Left ventricle myocardium superior (tissue), 1 donor: ENCODE results near the gene TTC19. TPM values are rescaled to one million over a fixed set of nuclear protein-coding genes. Genes with fewer than 3 reads are reported as not detected.
"Not testable (repeated sequence)": the region's sequence is repeated elsewhere in the genome, so short reads cannot be mapped to it uniquely, and the experiment has no call there.

Source experiments
- ATAC-seq: fragments of 200-7000 bp; cut with Tn5 transposase; one replicate; pipeline ENCODE4 v1.9.1; 2020; ENCODE audit warnings: mild to moderate bottlenecking, moderate library complexity
- DNase-seq: peaks from one replicate; pipeline ENCODE4 v3.0.0-alpha.2; 2020
- intact Hi-C: fragments of 100-400 bp; cut with micrococcal nuclease; formaldehyde crosslinking; loops from one replicate; pipeline ENCODE4 v1.11.0; 2022
- total RNA-seq: library from RNA; stranded (reverse); fragmentation: NEBNext Ultra II Directional; extraction: Animal tissue kit (Norgen Biotek cat#: 25700); gene quantifications from one replicate; pipeline ENCODE4 v1.2.1, GENCODE V29; 2021
- donor health status: DM: no; HTN: yes; CAD: no; lungs with severe emphysema.

TTC19 gene
- total RNA-seq, 1 donor from 2014 or later = 25.1 TPM

GRCh38 chr17:16013943-16014407 lies 14.4 kb downstream of the TTC19 start:
- intact Hi-C loops = no loop called here
- ATAC-seq (peak; percentile 62), DNase-seq (no peak)

DNA sequence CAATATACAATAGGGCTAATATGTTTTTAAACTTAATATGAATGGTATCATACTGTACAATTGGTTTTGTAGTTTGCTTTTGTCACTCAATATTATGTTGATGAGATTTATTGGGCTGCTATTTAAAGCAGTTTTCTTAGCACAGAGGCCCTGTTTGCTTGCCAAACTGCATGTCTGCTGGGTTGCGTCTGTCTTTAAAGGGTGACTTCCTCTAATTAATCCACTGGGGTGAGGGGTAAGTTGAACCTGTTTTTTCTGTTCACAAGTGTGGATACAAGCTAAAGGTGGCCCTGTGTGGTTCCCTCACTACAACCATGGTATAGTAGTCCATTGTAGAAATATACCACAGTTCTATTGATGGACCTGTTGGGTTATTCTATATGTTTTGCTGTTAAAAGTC lies 19.7 kb downstream of the TTC19 start:
- DNase-seq = no peak
- peak; percentile 57 for ATAC-seq
- intact Hi-C loops = no loop called here

- no peak for DNase-seq
Observed at GRCh38 chr17:16023881-16024280, 24.3 kb downstream of the TTC19 start.

GRCh38 chr17:16025202-16025601 lies 25.6 kb downstream of the TTC19 start:
- intact Hi-C loops = no loop called here
- ATAC-seq (no peak), DNase-seq (no peak)

More at GRCh38 chr17:16023881-16024280, 24.3 kb downstream of the TTC19 start:
- no peak for ATAC-seq
- intact Hi-C loops = no loop called here

- no peak for DNase-seq
- intact Hi-C loops = no loop called here
- ATAC-seq = no peak
Observed at GRCh38 chr17:16026895-16027294, 27.3 kb downstream of the TTC19 start.

- peak; percentile 69 for ATAC-seq
- intact Hi-C loops = no loop called here
- no peak for DNase-seq
Observed at GRCh38 chr17:16027708-16028584, 28.3 kb downstream of the TTC19 start.

DNA sequence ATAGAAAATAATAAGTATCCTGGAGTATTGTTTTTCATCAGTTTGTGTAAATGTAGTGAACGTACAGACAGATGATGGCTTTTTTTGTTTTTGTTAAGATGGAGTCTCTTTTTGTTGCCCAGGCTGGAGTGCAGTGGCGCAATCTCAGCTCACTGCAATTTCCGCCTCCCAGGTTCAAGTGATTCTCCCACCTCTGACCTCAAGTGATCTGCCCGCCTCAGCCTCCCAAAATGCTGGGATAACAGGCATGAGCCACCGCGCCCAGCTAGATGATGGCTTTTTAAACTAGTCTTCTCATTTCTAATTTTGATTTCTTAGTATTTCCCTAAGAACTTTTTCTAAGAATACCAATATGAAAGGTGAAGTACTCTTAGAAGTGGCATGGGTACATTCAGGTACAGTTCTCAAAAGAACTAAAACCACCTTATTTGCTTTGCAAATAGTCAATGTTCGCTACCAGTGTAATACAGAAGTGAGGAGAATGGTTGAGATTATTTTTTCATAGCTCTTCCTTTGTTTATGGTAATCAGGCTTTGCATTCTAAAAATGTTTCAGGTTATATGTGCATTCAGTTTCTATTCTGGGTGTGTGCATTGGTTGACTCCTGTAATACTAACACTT lies 34.2 kb downstream of the TTC19 start:
- no peak for ATAC-seq
- intact Hi-C loops = no loop called here
- DNase-seq = no peak

GRCh38 chr17:16036261-16036660 lies 36.6 kb downstream of the TTC19 start:
- intact Hi-C loops = no loop called here
- ATAC-seq = no peak
- no peak for DNase-seq

DNA sequence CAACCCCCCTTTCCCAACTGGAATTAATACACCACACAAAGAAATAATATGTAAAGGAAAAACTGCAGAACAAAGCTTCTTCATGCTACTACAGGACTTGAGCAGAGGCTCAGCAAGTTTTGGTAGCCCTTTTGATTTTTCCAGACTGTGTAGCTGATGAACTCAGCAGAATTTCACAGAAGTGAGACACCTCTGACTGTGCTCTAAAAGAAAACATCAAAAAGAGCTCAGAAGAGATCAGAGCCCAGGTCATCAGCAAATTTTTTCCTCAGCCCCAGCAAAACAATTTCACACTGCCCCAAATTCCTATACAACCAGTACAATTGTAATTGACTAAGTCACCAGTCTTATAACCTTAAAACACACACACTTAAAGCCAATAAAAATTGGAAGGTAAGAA lies 38.0 kb downstream of the TTC19 start:
- no peak for ATAC-seq
- intact Hi-C loops = no loop called here
- DNase-seq = no peak

DNA sequence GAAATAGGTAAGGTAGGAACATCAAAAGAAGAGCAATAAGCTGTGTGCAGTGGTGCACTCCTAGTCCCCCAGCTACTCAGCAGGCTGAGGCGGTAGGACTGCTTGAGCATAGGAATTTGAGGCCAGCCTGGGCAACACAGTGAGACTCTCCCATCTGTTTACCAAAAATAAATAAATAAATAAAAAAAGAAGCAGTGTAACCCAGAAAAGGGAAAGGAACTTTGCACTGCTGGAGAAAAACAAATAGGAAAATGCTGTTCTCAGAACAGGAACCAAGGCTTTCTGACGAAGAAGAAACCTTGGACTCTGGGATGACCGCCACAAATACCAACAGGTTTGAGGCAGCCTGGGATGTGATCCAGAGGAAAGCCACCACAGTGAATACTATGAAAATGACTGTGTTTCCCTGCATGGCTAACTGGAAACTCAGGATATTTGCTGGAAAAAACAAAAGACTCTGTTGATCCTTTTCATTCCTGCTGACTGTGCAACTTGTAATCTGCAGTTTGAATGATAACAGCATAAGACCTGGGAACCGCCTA lies 41.2 kb downstream of the TTC19 start:
- ATAC-seq (no peak), DNase-seq (no peak)
- intact Hi-C loops = no loop called here

GRCh38 chr17:16044487-16044886 lies 44.9 kb downstream of the TTC19 start:
- DNase-seq = no peak
- no peak for ATAC-seq
- intact Hi-C loops = no loop called here

GRCh38 chr17:16046966-16047365 lies 47.3 kb downstream of the TTC19 start:
- no peak for ATAC-seq
- intact Hi-C loops = no loop called here
- no peak for DNase-seq

DNA sequence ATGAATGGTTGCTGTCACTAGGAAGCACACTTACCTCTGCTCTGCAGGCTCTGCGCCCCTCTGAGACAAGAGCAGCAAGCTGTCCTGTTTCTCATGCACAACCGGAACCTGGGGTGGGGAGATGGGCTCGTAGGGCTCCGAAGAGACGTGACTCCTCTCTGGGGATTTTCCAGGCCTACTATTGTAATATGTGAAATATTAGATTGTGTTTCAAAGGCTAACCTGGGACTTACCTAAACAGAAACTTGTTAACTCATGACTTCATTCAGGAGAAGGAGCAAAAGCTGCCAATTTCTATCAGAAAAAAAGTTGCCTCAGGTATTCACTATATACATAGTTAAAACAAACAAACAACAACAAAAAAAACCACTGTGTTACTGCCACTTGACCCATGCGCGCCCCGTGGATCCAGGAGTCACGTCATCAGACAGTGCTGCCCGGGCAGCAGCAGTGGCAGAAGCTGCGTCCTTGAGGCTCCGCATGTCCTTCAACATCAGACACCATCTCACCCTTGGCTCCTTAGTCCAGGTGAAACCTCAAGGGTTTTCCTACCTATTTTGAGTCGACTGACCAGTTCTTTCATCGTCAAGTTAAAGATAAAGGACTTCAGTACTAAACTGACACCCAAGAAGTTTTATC lies 49.3 kb downstream of the TTC19 start:
- no peak for DNase-seq
- intact Hi-C loops = no loop called here
- ATAC-seq = no peak

DNA sequence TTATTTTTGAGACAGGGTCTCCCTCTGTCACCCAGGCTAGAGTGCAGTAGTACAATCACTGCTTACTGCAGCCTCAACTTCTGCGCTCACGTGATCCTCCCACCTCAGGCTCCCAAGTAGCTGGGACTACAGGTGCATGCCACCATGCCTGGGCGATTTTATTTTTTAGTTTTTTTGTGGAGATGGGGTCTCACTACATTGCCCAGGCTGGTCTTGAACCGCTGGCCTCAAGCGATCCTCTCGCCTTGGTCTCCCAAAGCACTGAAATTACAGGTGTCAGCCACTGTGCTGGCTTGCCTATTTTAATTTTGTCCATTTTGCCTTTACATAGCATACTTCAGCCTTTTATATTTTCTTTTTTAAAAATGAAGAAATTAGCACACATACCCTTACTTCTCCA lies 51.2 kb downstream of the TTC19 start:
- ATAC-seq (no peak), DNase-seq (no peak)
- intact Hi-C loops = no loop called here

DNA sequence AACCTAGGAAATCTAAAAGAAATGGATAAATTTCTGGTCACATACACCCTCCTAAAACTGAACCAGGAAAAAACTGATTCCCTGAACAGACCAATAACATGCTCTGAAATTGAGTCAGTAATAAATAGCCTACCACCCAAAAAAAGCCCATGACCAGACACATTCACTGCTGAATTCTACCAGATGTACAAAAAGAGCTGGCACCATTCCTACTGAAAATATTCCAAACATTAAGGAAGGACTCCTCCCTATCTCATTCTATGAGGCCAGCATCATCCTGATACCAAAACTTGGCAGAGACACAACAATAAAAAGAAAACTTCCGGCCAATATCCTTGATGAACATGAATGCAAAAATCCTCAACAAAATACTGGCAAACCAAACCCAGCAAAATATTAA lies 52.9 kb downstream of the TTC19 start:
- DNase-seq (no peak), ATAC-seq (no peak)
- intact Hi-C loops = no loop called here

- DNase-seq, intact Hi-C loops, ATAC-seq: not testable (repeated sequence)
Observed at GRCh38 chr17:16055139-16055538, 55.5 kb downstream of the TTC19 start.

DNA sequence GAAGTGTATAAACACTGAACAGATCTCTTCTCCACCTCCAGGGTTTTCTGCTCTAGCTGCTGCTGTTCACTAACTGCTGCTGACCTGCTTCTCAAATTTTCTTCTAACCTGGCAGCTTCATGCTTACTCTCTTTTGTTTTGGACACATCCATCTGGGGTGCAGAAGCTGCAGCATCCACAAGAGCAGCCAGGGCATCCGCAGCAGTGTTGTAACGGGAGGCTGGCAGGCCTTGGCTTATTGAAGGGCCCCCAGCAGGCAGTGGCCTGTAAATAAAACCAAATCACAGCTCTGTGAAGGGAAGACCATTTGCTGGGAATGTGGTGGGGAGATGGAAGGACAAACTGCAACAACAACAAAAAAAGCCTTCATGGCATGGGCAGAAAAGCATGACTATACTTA lies 62.0 kb downstream of the TTC19 start:
- DNase-seq (no peak), ATAC-seq (no peak)
- intact Hi-C loops = no loop called here

DNA sequence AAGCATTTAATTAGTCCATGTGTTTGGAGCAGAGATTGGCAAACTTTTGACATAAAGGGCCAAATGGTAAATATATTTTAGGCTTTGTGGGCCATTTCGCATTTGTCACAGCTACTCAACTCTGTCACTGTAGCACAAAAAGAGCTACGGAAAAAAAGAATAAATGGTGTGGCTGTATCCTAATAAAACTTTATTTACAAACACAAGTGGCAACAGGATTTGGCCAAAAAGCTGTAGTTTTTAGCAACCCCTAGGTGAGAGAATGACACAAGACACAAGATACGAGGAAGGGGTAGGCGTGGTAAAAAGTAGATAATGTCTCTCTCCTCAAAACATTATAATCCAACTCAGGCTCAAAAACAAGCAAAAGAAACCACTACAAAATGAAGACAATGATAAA lies 66.5 kb downstream of the TTC19 start:
- ATAC-seq = no peak

GRCh38 chr17:16068323-16068722 lies 68.7 kb downstream of the TTC19 start:
- DNase-seq (no peak), ATAC-seq (no peak)
- intact Hi-C loops = no loop called here

More for the DNA sequence above, 66.5 kb downstream of the TTC19 start:
- intact Hi-C loops = no loop called here
- no peak for DNase-seq

GRCh38 chr17:16072031-16072430 lies 72.4 kb downstream of the TTC19 start:
- intact Hi-C loops = no loop called here
- DNase-seq (no peak), ATAC-seq (no peak)
